Sigmoid colon (tissue), 7 donors: ENCODE results near the gene ARHGAP6. TPM values are rescaled to one million over a fixed set of nuclear protein-coding genes. Genes with fewer than 3 reads are reported as not detected.
A peak's percentile ranks its signal among the peaks of the same experiment; 100 is the strongest.

Experiments
- DNase-seq: peaks from one replicate; pipeline ENCODE4 v3.0.0-alpha.2; 2019
- H3K27ac ChIP-seq, 4 donors: fragments of 200-600 bp; sonication (generic); one replicate each; pipeline ENCODE4 v1.5.1; 2016 to 2019; ENCODE audit warnings: mild to moderate bottlenecking in 1 of 4
- H3K27me3 ChIP-seq, 3 donors: fragments of 200-600 bp; sonication (generic); one replicate each; pipeline ENCODE4 v1.5.1; 2019; ENCODE audit warnings: mild to moderate bottlenecking in 1 of 3
- H3K36me3 ChIP-seq, 4 donors: fragments of 200-600 bp; sonication (generic); one replicate each; pipeline ENCODE4 v1.5.1; 2016 to 2019
- H3K4me1 ChIP-seq, 4 donors: fragments of 200-600 bp; sonication (generic); one replicate each; pipeline ENCODE4 v1.5.1; 2017 to 2019
- H3K4me3 ChIP-seq, 4 donors: fragments of 200-600 bp; sonication (generic); one replicate each; pipeline ENCODE4 v1.5.1; 2017 to 2019; ENCODE audit warnings: mild to moderate bottlenecking in 2 of 4, moderate library complexity in 1 of 4
- H3K9me3 ChIP-seq, 4 donors: fragments of 200-600 bp in 3 of 4; sonication (generic) in 3 of 4; one replicate each; pipeline versions ENCODE4 v1.5.1 to v1.6.1; 2013 to 2019
- EP300 ChIP-seq, 4 donors: sonication (generic); formaldehyde crosslinking; IDR thresholded peaks; one replicate each; pipeline ENCODE4 v1.6.1; 2017; ENCODE audit warnings: antibody characterized with exemption in 4 of 4
- POLR2A ChIP-seq, 2 donors: fragments of 450-650 bp; IDR thresholded peaks; one replicate each; pipeline ENCODE4 v1.6.1; 2016; ENCODE audit warnings: antibody characterized with exemption in 2 of 2, mild to moderate bottlenecking in 2 of 2, moderate library complexity in 2 of 2
- POLR2AphosphoS5 ChIP-seq, 4 donors: sonication (generic); formaldehyde crosslinking; IDR thresholded peaks; one replicate each; pipeline ENCODE4 v1.6.1; 2017; ENCODE audit warnings: antibody characterized with exemption in 4 of 4
- WGBS, 2 donors: extraction: QIAGEN DNeasy Blood & Tissue Kit; methylation state at CpG; one replicate each; pipeline ENCODE4 v1.1.7; 2013; 5-methylcytosine and 5-hydroxymethylcytosine counted together
- intact Hi-C: fragments of 100-400 bp; cut with DNase I; formaldehyde crosslinking; loops from one replicate; pipeline ENCODE4 v1.15.1; 2023
- polyA plus RNA-seq, 3 donors: library from polyadenylated mRNA; stranded (reverse); fragments of 200-250 nt; gene quantifications; one replicate each; pipeline ENCODE4 v1.2.3, GENCODE V29; 2013
- total RNA-seq, 4 donors: library from RNA; depleted of rRNA; stranded (reverse); fragments of >200 nt; gene quantifications; one replicate each; pipeline ENCODE4 v1.1.0, GENCODE V29; 2016
- TF ChIP-seq, protein P1 (sequence below), 4 experiments: fragments of 450-650 bp in 3 of 4; fragments of 200-600 bp in 1 of 4; IDR thresholded peaks; one replicate each; pipeline ENCODE4 v1.5.1; 2016 to 2019; ENCODE audit warnings: antibody characterized with exemption in 4 of 4, mild to moderate bottlenecking in 3 of 4, moderate library complexity in 2 of 4
- donor health status: healthy with polysubstance abuse.
- donor health status: Bipolar disorder and iron deficiency.
- donor health status: healthy.

The ARHGAP6 gene
- total and polyA plus RNA-seq, 7 donors: 1.4 to 47.6 (median 36.2) TPM

GRCh38 chrX:11702420-11702819, 36.7 kb upstream of the ARHGAP6 start:
- Histone ChIP-seq H3K36me3 (no peaks in the 10 kb centered on the region), H3K4me1 (no peaks in the 10 kb centered on the region), H3K27ac (no peak overlapping the region), H3K4me3 (no peak overlapping the region), H3K9me3 (no peaks in the 10 kb centered on the region), H3K27me3 (no peaks in the 10 kb centered on the region)
- DNase-seq: no peak
- whole genome bisulfite sequencing, 2 donors: 84 to 92% methylated on average over 3 of the region's 3 CpGs
- intact Hi-C loops: no loop called here
- TF ChIP-seq, protein P1, sequence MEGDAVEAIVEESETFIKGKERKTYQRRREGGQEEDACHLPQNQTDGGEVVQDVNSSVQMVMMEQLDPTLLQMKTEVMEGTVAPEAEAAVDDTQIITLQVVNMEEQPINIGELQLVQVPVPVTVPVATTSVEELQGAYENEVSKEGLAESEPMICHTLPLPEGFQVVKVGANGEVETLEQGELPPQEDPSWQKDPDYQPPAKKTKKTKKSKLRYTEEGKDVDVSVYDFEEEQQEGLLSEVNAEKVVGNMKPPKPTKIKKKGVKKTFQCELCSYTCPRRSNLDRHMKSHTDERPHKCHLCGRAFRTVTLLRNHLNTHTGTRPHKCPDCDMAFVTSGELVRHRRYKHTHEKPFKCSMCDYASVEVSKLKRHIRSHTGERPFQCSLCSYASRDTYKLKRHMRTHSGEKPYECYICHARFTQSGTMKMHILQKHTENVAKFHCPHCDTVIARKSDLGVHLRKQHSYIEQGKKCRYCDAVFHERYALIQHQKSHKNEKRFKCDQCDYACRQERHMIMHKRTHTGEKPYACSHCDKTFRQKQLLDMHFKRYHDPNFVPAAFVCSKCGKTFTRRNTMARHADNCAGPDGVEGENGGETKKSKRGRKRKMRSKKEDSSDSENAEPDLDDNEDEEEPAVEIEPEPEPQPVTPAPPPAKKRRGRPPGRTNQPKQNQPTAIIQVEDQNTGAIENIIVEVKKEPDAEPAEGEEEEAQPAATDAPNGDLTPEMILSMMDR (IDR thresholded peaks at IDR 0.05): no peak
- TF ChIP-seq EP300 (IDR thresholded peaks at IDR 0.05) (no peak), POLR2AphosphoS5 (IDR thresholded peaks at IDR 0.05) (no peak), POLR2A (IDR thresholded peaks at IDR 0.05) (no peak)

DNA sequence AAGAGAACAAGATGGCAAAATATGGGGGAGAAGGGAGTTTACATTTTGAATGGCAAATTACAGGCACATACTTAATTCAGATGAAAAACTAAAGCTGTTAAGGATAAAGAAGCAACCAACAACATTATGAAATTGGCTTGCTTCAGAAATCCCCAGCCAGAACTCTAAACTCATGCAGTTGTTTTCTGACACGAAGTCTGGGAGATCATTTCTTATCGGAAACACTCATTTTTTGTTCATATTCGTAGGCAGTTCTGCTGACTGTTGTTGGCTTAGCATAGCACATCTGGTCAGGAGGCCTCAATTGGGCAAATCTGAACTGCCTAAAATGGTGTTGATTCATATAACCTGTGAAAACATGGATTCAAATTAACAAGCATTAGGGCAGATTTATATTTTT, 33.0 kb upstream of the ARHGAP6 start:
- WGBS, 2 donors: 80 to 81% methylated on average over 3 of the region's 3 CpGs
- intact Hi-C loops: no loop called here
- H3K9me3 ChIP-seq: no peaks in the 10 kb centered on the region
- H3K27ac ChIP-seq: peak overlapping the region in 1 of 4 donors; percentile 14
- H3K27me3 ChIP-seq: no peaks in the 10 kb centered on the region
- no peak overlapping the region for H3K4me3 ChIP-seq
- DNase-seq: no peak
- no peaks in the 10 kb centered on the region for H3K4me1 ChIP-seq
- H3K36me3 ChIP-seq: no peaks in the 10 kb centered on the region
- TF ChIP-seq EP300 (IDR thresholded peaks at IDR 0.05): no peak
- TF ChIP-seq, protein P1 (IDR thresholded peaks at IDR 0.05): no peak
- TF ChIP-seq POLR2A (IDR thresholded peaks at IDR 0.05): no peak
- TF ChIP-seq POLR2AphosphoS5 (IDR thresholded peaks at IDR 0.05): no peak

DNA sequence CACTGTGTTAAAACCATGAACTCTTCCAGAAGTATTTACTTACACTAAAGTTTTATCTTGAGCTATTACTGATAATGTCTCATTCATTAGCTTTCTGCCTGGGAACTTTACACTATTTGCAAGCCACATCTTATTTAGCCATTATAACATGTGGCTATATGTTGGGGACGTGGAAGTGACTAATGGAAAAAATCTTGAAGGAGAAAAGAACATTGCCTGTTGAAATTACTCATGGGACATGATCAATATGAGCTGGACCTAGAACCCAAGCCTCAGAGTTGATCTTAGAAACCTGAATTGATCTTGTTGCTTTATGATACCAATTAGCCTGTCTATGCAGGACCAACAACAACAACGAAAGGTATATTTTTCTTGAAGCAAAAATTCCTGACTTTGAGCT, 22.5 kb upstream of the ARHGAP6 start:
- WGBS, 2 donors: 74 to 75% methylated on average over 2 of the region's 2 CpGs
- no peak for DNase-seq
- Histone ChIP-seq H3K36me3 (no peaks in the 10 kb centered on the region), H3K27ac (no peak overlapping the region), H3K27me3 (no peaks in the 10 kb centered on the region), H3K4me3 (no peak overlapping the region), H3K4me1 (no peaks in the 10 kb centered on the region), H3K9me3 (no peaks in the 10 kb centered on the region)
- intact Hi-C loops: no loop called here
- TF ChIP-seq, protein P1 (IDR thresholded peaks at IDR 0.05): no peak
- TF ChIP-seq POLR2AphosphoS5 (IDR thresholded peaks at IDR 0.05) (no peak), POLR2A (IDR thresholded peaks at IDR 0.05) (no peak), EP300 (IDR thresholded peaks at IDR 0.05) (no peak)

- H3K27me3 ChIP-seq: no peaks in the 10 kb centered on the region
- H3K4me3 ChIP-seq: no peak overlapping the region
- WGBS, 2 donors: 65 to 70% methylated on average over 2 of the region's 2 CpGs
- no peak overlapping the region for H3K27ac ChIP-seq
- no peaks in the 10 kb centered on the region for H3K36me3 ChIP-seq
- no peaks in the 10 kb centered on the region for H3K4me1 ChIP-seq
- H3K9me3 ChIP-seq: no peaks in the 10 kb centered on the region
- intact Hi-C loops: no loop called here
- DNase-seq: no peak
- TF ChIP-seq POLR2A (IDR thresholded peaks at IDR 0.05): no peak
- TF ChIP-seq EP300 (IDR thresholded peaks at IDR 0.05): no peak
- no peak for TF ChIP-seq POLR2AphosphoS5 (IDR thresholded peaks at IDR 0.05)
- TF ChIP-seq, protein P1 (IDR thresholded peaks at IDR 0.05): no peak
These were observed 21.4 kb upstream of the ARHGAP6 start for GRCh38 chrX:11687157-11687556.

GRCh38 chrX:11683057-11683456, 17.3 kb upstream of the ARHGAP6 start:
- WGBS, 2 donors: 84 to 91% methylated on average over 3 of the region's 3 CpGs
- no peak overlapping the region for H3K27ac ChIP-seq
- H3K27me3 ChIP-seq: no peaks in the 10 kb centered on the region
- DNase-seq: no peak
- no peak overlapping the region for H3K4me3 ChIP-seq
- TF ChIP-seq POLR2A (IDR thresholded peaks at IDR 0.05): no peak
- TF ChIP-seq EP300 (IDR thresholded peaks at IDR 0.05): no peak
- TF ChIP-seq POLR2AphosphoS5 (IDR thresholded peaks at IDR 0.05): no peak
- TF ChIP-seq, protein P1 (IDR thresholded peaks at IDR 0.05): no peak
- no peaks in the 10 kb centered on the region for H3K9me3 ChIP-seq
- no peaks in the 10 kb centered on the region for H3K36me3 ChIP-seq
- peaks cover 0 to 12% (median 4%) of the 10 kb centered on the region in 4 donors for H3K4me1 ChIP-seq
- intact Hi-C loops: no loop called here
